GM12892 (cell line): ENCODE results near the gene FGF19.

Experiments used
- POLR2A ChIP-seq: IDR thresholded peaks from 2 replicates; pipeline ENCODE4 v1.6.1; 2011; ENCODE audit warnings: low read depth, low read length, control low read depth
- POLR2AphosphoS5 ChIP-seq: IDR thresholded peaks from 2 replicates; pipeline ENCODE4 v1.6.1; 2011; ENCODE audit warnings: low read depth, low read length, control low read depth

DNA sequence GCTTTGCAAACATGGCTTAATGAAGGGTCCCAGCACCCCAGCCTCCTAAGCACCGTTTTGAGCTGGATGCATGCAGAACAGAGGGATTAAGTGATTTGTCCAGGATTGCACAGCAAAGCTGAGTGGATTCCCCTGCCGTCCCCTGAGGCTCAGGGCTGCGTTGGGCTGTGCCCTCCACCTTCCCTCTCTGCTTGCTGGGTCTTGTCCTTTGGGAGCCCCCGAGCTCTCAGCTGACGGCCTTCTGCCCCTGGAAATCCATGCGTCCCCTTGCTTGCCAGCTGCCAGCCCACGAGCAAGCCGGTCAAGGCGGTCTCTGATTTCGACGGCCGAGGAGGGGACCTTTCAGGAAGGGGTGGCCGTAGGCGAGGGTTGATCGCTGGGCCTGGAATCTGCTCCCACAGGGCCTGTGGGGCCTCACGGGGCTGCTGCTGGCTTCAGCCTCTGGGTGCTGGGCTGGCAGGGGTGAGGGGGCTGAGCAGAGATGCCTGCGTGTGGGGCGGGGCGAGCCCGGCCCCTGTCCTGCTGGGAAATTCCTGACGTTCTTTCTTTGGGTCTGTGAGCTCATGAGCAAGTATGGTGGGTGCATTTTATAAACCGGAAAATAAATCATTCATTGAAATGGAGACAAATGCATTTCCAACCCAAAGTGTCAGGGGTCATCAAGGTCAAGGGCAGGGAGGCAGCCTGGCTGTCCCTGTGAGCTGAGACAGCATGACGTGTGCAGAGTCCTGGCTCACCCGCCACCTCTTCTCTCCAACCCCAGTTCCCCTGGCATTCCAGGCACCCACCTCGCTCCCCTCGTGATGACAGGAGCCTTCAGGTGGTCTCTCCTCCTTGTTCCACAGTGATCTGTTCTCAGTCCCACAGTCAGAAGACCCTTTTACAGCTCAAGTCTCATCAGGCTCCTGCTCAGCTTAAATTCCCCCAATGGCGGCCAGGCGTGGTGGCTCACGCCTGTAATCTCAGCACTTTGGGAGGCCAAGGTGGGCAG lies 43.2 kb upstream of the FGF19 start:
- no peak for TF ChIP-seq POLR2A
- no peak for TF ChIP-seq POLR2AphosphoS5
